Measurements from ENCODE around the gene ARHGAP6.
"Not testable (repeated sequence)": the region's sequence is repeated elsewhere in the genome, so short reads cannot be mapped to it uniquely, and the experiment has no call there.

ARHGAP6 gene

DNA sequence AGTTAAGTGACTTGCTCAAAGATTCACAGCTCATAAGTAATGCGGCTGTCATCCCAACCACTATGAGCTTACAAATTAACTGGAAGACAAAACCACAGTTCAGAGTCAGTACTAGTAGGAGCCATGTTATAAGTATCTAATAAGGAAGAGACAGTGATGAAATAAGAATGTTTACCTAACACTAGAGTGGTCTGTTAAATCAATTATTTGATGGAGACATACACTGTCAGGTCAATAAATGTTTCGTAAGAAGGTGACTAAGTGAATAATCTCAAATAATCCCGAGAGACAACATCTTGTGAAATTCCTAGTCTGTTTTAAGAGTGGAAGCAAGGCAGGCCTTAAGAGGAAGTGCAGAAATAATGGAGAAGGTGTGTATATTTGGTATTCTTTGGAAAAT is 398.3 kb downstream of the ARHGAP6 start:
- in situ Hi-C loops (cut with HindIII; ENCODE audit: low sequenced_read_pairs), result no loop called here

DNA sequence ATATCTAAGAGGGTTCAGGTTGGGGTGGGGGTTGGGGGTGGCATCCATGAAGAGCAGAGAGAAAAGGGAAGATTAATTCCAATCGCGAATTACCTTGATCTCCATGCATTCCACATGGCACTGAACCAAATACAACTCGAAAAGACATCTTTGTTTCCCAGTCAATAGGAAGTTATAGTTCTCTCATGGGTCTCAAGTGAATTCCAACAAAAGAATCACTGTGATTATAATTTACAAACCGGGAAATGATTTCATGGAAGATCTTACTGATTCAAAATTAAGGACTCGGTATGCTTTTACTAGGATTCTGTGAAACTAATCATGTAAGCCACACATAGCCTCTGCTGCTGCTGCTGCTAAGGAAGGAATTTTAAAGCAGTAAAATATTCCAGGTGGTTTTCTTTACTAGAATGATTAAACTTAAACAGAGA is 399.1 kb downstream of the ARHGAP6 start:
- in situ Hi-C loops (cut with HindIII; ENCODE audit: low sequenced_read_pairs), result no loop called here

DNA sequence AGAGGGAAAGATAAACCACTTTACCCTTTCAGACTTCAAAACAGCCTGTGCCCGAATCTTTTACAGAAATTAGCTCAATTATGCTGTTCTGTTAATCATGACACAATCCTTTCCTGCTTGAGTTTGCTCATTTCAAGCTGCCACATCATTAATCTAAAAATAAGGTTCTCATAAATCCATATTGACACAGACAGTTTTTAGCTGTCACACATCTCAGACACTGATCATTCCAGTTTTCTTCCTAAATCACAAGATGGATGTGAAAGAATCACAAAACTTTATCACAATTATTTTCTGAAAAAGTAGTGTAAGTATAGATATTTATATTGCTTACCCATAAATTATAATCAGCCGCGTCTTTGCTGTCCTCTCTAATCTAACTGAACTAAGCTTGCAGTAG is 400.4 kb downstream of the ARHGAP6 start:
- in situ Hi-C loops (cut with HindIII; ENCODE audit: low sequenced_read_pairs), result no loop called here

GRCh38 chrX:11264925-11265324 is 400.8 kb downstream of the ARHGAP6 start:
- in situ Hi-C loops (cut with HindIII; ENCODE audit: low sequenced_read_pairs), result no loop called here

GRCh38 chrX:11261260-11261659 is 404.5 kb downstream of the ARHGAP6 start:
- in situ Hi-C loops (cut with HindIII; ENCODE audit: low sequenced_read_pairs), result no loop called here

DNA sequence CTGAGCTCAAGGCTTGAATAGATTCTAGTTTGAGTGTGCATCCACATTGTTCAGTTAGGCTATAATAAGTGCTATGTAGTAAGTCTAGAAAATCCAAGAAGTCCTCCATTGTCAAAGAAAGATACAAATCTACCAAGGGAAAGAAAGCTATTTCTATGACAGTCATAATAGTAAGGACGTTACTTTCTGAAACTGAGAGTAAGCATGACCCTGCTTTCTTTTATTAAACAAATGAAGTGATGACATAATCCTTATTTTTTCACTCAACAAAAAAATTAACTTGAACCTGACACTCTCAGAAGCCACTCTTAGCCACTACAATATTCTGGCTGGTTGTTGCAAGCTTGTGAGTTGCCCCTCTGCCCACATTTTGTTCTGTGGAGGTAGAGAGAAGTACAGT is 406.3 kb downstream of the ARHGAP6 start:
- in situ Hi-C loops (cut with HindIII; ENCODE audit: low sequenced_read_pairs), result no loop called here

- in situ Hi-C loops (cut with HindIII; ENCODE audit: low sequenced_read_pairs), result no loop called here
Measured at GRCh38 chrX:11257711-11258110, 408.0 kb downstream of the ARHGAP6 start.

DNA sequence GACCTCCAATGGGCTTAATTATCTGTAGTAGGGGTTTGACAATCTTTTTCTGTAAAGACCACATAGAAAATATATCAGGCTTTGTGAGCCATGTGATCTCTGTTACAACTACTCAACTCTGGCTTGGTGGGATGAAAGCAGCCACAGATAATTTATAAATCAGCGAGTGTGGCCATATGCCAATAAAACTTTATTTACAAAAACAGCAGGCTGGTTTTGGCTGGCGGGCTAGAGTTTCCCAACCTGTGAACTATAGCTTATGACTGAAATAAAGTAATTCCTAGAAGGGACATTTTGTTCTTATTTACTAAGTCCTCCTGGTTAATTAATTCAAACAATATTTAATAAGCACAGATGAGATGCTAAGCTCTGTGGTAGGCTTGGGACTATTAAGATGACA is 408.4 kb downstream of the ARHGAP6 start:
- in situ Hi-C loops (cut with HindIII; ENCODE audit: low sequenced_read_pairs), result no loop called here

DNA sequence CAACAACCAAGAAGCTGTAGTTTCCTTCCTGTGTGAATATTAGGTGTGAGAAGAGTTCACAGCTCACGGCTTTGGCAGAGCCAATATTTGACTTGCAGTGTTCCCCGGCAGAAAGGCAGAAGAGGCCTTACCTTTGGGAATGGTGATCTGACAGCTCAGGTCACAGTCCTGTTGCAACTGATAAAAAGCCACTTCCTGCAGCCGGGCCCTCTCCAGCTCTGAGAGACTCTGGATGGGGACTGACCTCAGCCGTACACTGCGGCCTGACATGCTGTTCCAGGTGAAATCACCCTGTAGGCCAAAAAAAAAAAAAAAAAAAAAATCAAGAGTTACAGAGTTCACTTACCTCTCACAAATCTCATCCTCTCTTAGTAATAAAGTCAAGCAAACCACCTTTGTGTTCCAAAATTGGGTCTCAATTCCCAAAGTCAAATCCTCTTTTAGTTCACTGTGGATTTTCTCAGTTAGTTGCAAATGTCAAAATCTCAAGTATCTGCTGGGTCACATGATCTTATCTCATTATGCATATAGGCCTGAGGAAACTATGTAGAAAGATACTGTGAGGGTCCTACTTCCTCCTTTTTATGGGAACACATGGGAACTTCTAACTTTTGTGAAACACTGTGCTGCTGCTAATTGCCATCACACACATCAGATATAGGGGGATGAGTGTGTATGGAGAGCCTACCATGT is 411.2 kb downstream of the ARHGAP6 start:
- in situ Hi-C loops (cut with HindIII; ENCODE audit: low sequenced_read_pairs), result no loop called here

- in situ Hi-C loops (cut with HindIII; ENCODE audit: low sequenced_read_pairs), result no loop called here
Measured at GRCh38 chrX:11244636-11245035, 421.1 kb downstream of the ARHGAP6 start.

- in situ Hi-C loops (cut with HindIII; ENCODE audit: low sequenced_read_pairs), result no loop called here
Measured at GRCh38 chrX:11242704-11243103, 423.0 kb downstream of the ARHGAP6 start.

DNA sequence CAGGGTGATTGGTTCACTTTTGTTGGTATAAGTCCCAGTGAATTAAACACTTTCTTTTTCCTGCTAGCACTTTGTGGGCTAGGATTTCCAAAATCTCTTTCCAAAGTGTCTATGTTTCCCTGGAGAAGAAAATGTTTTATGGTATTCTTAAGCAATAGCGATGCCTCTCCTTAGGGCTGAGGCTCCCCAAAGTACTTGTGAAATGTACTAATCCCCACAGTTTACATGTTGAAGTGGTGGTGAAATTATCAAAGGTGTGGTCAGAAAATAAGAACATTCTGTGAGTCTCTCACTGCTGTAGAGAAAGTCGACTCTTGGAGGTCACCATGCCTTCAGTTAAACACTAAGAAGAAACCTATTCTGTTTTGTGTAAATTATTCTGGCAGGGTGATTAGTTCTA is 424.0 kb downstream of the ARHGAP6 start:
- in situ Hi-C loops (cut with HindIII; ENCODE audit: low sequenced_read_pairs), result no loop called here

DNA sequence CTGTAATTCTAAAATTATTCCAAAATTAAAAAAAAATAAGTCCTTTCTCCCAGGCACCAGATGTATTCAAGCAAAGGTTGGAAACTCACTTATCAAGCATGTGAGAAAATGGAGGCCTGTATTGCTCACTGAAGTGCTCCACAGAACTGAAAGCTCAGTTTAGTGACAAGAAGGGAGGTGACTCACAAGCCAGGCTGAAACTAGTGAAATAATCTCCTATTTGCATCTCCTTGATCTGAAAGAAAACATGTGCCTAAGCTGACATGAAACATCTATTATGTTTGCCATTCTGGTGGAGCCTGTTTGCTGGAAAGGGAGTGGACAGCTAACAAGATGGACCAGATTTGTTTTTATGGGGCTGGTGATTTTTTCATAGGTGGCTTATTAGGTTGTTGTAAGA is 426.5 kb downstream of the ARHGAP6 start:
- in situ Hi-C loops (cut with HindIII; ENCODE audit: low sequenced_read_pairs), result no loop called here

GRCh38 chrX:11235377-11235776 is 430.3 kb downstream of the ARHGAP6 start:
- in situ Hi-C loops (cut with HindIII; ENCODE audit: low sequenced_read_pairs), result not testable (repeated sequence)

- in situ Hi-C loops (cut with HindIII; ENCODE audit: low sequenced_read_pairs), result no loop called here
Measured at GRCh38 chrX:11215191-11215921, 450.4 kb downstream of the ARHGAP6 start.

GRCh38 chrX:11214346-11215190 is 451.2 kb downstream of the ARHGAP6 start:
- in situ Hi-C loops (cut with HindIII; ENCODE audit: low sequenced_read_pairs), result no loop called here

DNA sequence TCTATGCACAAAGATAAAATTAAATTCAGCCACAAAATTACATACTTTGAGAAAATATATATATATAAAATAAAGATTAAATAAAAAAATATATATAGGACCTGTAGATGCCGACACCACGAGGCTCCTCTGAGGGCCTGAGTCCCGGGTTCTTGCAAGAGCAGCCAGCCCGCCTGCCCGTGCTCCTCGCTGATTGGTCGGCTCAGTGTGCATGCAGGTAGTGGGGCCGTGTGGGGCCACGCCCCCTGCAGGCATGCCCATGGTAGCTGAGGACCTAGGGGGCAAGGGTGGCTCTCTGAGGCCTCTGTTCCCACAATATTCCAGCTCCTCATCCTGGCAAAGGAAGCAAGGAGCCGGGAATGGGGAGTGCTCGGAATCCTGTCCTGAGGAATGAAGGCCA is 453.0 kb downstream of the ARHGAP6 start:
- in situ Hi-C loops (cut with HindIII; ENCODE audit: low sequenced_read_pairs), result no loop called here

DNA sequence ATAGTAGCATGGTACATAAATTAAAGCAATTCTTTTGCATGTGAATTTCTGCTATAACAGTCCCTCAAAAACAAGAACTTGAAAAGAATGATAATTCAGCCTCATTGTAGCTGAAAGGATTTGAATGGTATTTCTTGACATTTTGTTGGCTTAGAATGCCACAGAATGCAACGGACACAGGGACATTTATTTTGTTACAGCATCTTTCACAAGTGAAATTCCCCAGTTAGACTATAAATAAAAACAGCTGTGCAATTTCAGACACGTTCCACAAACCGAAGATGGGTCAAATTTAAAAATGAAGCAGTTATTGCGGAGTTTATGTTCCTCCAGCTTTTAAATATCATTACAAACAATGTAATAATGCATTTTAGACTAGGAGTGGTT is 455.3 kb downstream of the ARHGAP6 start:
- in situ Hi-C loops (cut with HindIII; ENCODE audit: low sequenced_read_pairs), result no loop called here

GRCh38 chrX:11209798-11210414 is 455.8 kb downstream of the ARHGAP6 start:
- in situ Hi-C loops (cut with HindIII; ENCODE audit: low sequenced_read_pairs), result no loop called here

DNA sequence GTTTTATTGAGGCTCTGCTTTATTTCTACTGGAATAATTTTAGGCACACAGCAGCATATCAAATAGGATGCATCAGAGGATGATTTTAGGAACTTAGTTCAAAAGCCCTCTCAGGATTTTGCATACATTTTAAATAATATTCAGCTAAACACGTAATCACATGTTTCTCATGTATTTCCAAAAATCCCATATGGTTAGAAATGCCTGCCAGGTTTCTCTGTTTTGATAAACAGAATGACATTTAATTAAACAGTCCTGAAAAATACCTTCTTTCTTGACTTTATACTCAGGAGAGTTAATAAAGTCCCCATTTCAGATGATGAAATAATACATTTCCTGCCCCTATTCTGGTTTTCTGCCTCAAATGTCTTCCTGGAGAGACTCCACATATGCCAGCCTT is 459.0 kb downstream of the ARHGAP6 start:
- in situ Hi-C loops (cut with HindIII; ENCODE audit: low sequenced_read_pairs), result no loop called here

DNA sequence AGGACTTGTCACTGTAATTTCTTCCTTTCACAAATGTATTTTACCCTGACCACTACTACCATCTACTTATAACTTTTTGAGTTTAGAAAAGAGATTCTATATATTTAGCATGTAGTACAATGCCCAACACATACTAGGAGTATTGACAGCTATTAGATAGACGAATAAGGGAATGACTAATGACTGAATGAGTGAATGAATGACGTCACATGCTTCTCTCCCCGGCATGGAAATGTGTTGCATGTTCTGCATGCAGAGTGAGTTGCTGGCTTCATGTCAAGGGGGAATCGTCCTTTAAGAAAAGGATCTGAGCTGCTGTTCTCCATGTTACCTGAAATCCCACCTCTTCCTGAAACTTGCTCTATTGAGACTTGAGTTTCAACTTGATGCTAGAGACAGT is 459.9 kb downstream of the ARHGAP6 start:
- in situ Hi-C loops (cut with HindIII; ENCODE audit: low sequenced_read_pairs), result no loop called here

Measured in endothelial cell of hepatic sinusoid (primary cell).